Effector CD4-positive, alpha-beta T cell (primary cell): Measurements from ENCODE around the gene AP1S3. TPM values are rescaled to one million over a fixed set of nuclear protein-coding genes. Genes with fewer than 3 reads are reported as not detected.
A peak's percentile ranks its signal among the peaks of the same experiment; 100 is the strongest.
"Not testable (repeated sequence)": the region's sequence is repeated elsewhere in the genome, so short reads cannot be mapped to it uniquely, and the experiment has no call there.

Source experiments
- DNase-seq: peaks from one replicate; pipeline ENCODE4 v3.0.0-alpha.2; 2020
- total RNA-seq: gene quantifications from one replicate; lab custom pipeline; 2026; lab: John Stamatoyannopoulos, UW

The AP1S3 gene
- total RNA-seq, result not detected

- peak; percentile 51 for DNase-seq
These were observed at the start of gene AP1S3 for GRCh38 chr2:223837287-223838061. TSS of gene AP1S3 (minus strand) at chr2:223837582. CDS start at chr2:223837450, 132 bp downstream.

GRCh38 chr2:223887127-223887526 is 49.7 kb upstream of the AP1S3 start:
- no peak for DNase-seq

GRCh38 chr2:223886726-223887125 is 49.3 kb upstream of the AP1S3 start:
- no peak for DNase-seq

GRCh38 chr2:223884399-223884798 is 47.0 kb upstream of the AP1S3 start:
- DNase-seq, result no peak

- DNase-seq, result no peak
These were observed 45.3 kb upstream of the AP1S3 start for GRCh38 chr2:223882715-223883114.

- no peak for DNase-seq
These were observed 43.4 kb upstream of the AP1S3 start for GRCh38 chr2:223880796-223881195.

GRCh38 chr2:223877721-223878410 is 40.5 kb upstream of the AP1S3 start:
- no peak for DNase-seq

- no peak for DNase-seq
These were observed 36.3 kb upstream of the AP1S3 start for GRCh38 chr2:223873672-223874071.

GRCh38 chr2:223872772-223873171 is 35.4 kb upstream of the AP1S3 start:
- DNase-seq, result not testable (repeated sequence)

- DNase-seq, result not testable (repeated sequence)
These were observed 34.3 kb upstream of the AP1S3 start for GRCh38 chr2:223871661-223872060.

GRCh38 chr2:223870840-223871611 is 33.6 kb upstream of the AP1S3 start:
- DNase-seq, result no peak

GRCh38 chr2:223868005-223868404 is 30.6 kb upstream of the AP1S3 start:
- no peak for DNase-seq

GRCh38 chr2:223865907-223866508 is 28.6 kb upstream of the AP1S3 start:
- DNase-seq, result no peak

- DNase-seq, result no peak
These were observed 27.7 kb upstream of the AP1S3 start for GRCh38 chr2:223865124-223865523.

- no peak for DNase-seq
These were observed 26.1 kb upstream of the AP1S3 start for GRCh38 chr2:223863491-223863890.

- DNase-seq, result no peak
These were observed 23.7 kb upstream of the AP1S3 start for GRCh38 chr2:223860809-223861738.

- no peak for DNase-seq
These were observed 21.7 kb upstream of the AP1S3 start for GRCh38 chr2:223859070-223859469.

- no peak for DNase-seq
These were observed 19.2 kb upstream of the AP1S3 start for GRCh38 chr2:223856584-223856983.

- DNase-seq, result no peak
These were observed 18.6 kb upstream of the AP1S3 start for GRCh38 chr2:223856021-223856420.

GRCh38 chr2:223855426-223855825 is 18.0 kb upstream of the AP1S3 start:
- DNase-seq, result no peak

GRCh38 chr2:223854741-223855140 is 17.4 kb upstream of the AP1S3 start:
- DNase-seq, result no peak

- no peak for DNase-seq
These were observed 16.0 kb upstream of the AP1S3 start for GRCh38 chr2:223853425-223853837.
